ENCODE measurements around the gene EFNA5.
A peak's percentile ranks its signal among the peaks of the same experiment; 100 is the strongest.

EFNA5 gene
- 0 to 0.77 (median 0.09) reads per million in 3 donors for total RNA-seq

- H3K27ac ChIP-seq (ENCODE audit: insufficient read depth, low read length, poor library complexity, severe bottlenecking) = no peak within 1 kb of the TSS
- peaks cover 29% of the 10 kb centered on the region for H3K27me3 ChIP-seq (replicated peaks; ENCODE audit: control insufficient read depth, insufficient read depth, low read length, poor library complexity, severe bottlenecking)
- DNase-seq = no peak
- no peaks in the 10 kb centered on the region for H3K9me3 ChIP-seq (ENCODE audit: control insufficient read depth, low read length)
- H3K36me3 ChIP-seq (ENCODE audit: control insufficient read depth, insufficient read depth, low read length) = no peaks in the 10 kb centered on the region
- H3K4me1 ChIP-seq (ENCODE audit: control insufficient read depth, insufficient read depth, low read length, poor library complexity, severe bottlenecking) = peaks cover 36% of the 10 kb centered on the region
- H3K4me3 ChIP-seq (ENCODE audit: insufficient read depth, low read depth, low read length, poor library complexity, severe bottlenecking) = peak within 1 kb of the TSS; percentile 45
Observed at GRCh38 chr5:107670932-107671741, at the start of gene EFNA5. TSS of gene EFNA5 (minus strand) at chr5:107670937.

GRCh38 chr5:107719034-107719606 lies 48.4 kb upstream of the EFNA5 start:
- Histone ChIP-seq H3K4me3 (ENCODE audit: insufficient read depth, low read depth, low read length, poor library complexity, severe bottlenecking) (no peak overlapping the region), H3K9me3 (ENCODE audit: control insufficient read depth, low read length) (no peaks in the 10 kb centered on the region), H3K36me3 (ENCODE audit: control insufficient read depth, insufficient read depth, low read length) (no peaks in the 10 kb centered on the region), H3K4me1 (ENCODE audit: control insufficient read depth, insufficient read depth, low read length, poor library complexity, severe bottlenecking) (no peaks in the 10 kb centered on the region), H3K27ac (ENCODE audit: insufficient read depth, low read length, poor library complexity, severe bottlenecking) (no peak overlapping the region), H3K27me3 (replicated peaks; ENCODE audit: control insufficient read depth, insufficient read depth, low read length, poor library complexity, severe bottlenecking) (no peaks in the 10 kb centered on the region)
- DNase-seq = no peak

DNA sequence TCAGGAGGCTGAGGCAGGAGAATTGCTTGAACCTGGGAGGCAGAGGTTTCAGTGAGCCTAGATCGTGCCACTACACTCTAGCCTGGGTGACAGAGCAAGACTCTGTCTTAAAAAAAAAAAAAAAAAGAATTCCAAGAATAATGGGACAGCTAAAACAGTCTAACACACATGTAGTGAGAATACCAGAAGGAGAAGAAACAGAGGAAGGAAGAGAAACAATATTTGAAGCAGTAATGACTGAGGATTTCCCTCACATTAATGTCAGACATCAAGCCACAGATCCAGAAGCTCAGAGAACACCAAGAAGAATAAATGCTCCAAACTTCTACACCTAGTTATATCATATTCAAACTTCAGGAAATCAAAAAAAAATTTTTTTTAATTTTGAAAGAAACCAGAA lies 47.1 kb upstream of the EFNA5 start:
- no peaks in the 10 kb centered on the region for H3K4me1 ChIP-seq (ENCODE audit: control insufficient read depth, insufficient read depth, low read length, poor library complexity, severe bottlenecking)

GRCh38 chr5:107713228-107713627 lies 42.5 kb upstream of the EFNA5 start:
- Histone ChIP-seq H3K4me3 (ENCODE audit: insufficient read depth, low read depth, low read length, poor library complexity, severe bottlenecking) (no peak overlapping the region), H3K36me3 (ENCODE audit: control insufficient read depth, insufficient read depth, low read length) (no peaks in the 10 kb centered on the region), H3K4me1 (ENCODE audit: control insufficient read depth, insufficient read depth, low read length, poor library complexity, severe bottlenecking) (no peaks in the 10 kb centered on the region), H3K27me3 (replicated peaks; ENCODE audit: control insufficient read depth, insufficient read depth, low read length, poor library complexity, severe bottlenecking) (no peaks in the 10 kb centered on the region), H3K27ac (ENCODE audit: insufficient read depth, low read length, poor library complexity, severe bottlenecking) (no peak overlapping the region), H3K9me3 (ENCODE audit: control insufficient read depth, low read length) (no peaks in the 10 kb centered on the region)
- DNase-seq = no peak

More for the DNA sequence above, 47.1 kb upstream of the EFNA5 start:
- no peaks in the 10 kb centered on the region for H3K9me3 ChIP-seq (ENCODE audit: control insufficient read depth, low read length)
- no peaks in the 10 kb centered on the region for H3K36me3 ChIP-seq (ENCODE audit: control insufficient read depth, insufficient read depth, low read length)
- DNase-seq = no peak
- H3K4me3 ChIP-seq (ENCODE audit: insufficient read depth, low read depth, low read length, poor library complexity, severe bottlenecking) = no peak overlapping the region
- no peaks in the 10 kb centered on the region for H3K27me3 ChIP-seq (replicated peaks; ENCODE audit: control insufficient read depth, insufficient read depth, low read length, poor library complexity, severe bottlenecking)
- no peak overlapping the region for H3K27ac ChIP-seq (ENCODE audit: insufficient read depth, low read length, poor library complexity, severe bottlenecking)

DNA sequence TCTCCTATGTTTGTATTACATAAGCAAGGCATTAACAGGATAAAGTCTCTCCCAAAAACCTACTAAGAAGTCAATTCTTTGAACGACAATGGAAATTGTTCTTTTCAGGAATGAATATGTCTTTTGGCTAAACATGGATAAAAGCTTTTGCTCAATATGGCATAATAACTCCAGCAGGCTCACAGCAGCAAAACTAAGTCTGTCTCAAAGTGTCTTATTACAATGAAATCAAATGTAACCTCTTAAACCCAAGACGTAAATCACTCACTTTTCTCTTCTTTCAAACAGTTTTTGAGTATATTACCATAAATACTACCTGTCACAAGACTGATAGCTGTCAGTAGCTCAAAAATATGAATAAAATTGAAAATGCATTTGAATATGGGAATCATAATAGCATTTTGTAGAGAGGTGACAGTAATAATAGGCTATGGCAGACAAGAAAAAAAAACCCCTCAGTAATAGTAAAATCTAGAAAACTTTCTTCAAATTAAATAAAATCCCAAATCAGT lies 41.7 kb upstream of the EFNA5 start:
- Histone ChIP-seq H3K4me3 (ENCODE audit: insufficient read depth, low read depth, low read length, poor library complexity, severe bottlenecking) (no peak overlapping the region), H3K27me3 (replicated peaks; ENCODE audit: control insufficient read depth, insufficient read depth, low read length, poor library complexity, severe bottlenecking) (no peaks in the 10 kb centered on the region), H3K9me3 (ENCODE audit: control insufficient read depth, low read length) (no peaks in the 10 kb centered on the region), H3K27ac (ENCODE audit: insufficient read depth, low read length, poor library complexity, severe bottlenecking) (no peak overlapping the region), H3K36me3 (ENCODE audit: control insufficient read depth, insufficient read depth, low read length) (no peaks in the 10 kb centered on the region), H3K4me1 (ENCODE audit: control insufficient read depth, insufficient read depth, low read length, poor library complexity, severe bottlenecking) (no peaks in the 10 kb centered on the region)
- DNase-seq = no peak

DNA sequence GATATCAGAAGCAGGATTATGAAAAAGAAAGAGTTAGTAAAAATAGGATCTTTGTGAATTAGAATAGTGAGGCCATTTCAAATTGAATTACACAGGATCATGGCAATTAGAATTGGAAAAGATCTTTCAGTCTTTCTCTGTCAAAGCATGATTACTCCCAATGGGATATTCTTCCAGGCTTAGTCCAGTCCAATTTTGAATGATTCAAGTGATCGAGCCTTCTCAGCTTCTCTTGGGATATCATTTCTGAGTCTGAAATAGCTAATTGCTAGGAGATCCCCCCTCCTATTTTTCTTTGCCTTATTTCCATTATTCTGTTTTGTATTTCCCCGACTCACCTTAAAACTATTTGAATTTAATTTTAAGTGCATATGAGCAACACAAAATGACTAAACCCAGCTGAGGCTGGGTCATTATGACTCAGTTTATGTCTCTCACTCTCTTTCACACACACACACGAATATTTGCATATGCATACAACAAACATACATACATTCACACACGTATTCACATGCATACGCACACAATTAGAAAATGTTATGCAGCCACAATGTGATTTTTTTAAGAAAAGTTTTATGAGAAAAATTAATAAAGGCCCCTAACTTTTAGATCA lies 34.8 kb upstream of the EFNA5 start:
- Histone ChIP-seq H3K27ac (ENCODE audit: insufficient read depth, low read length, poor library complexity, severe bottlenecking) (no peak overlapping the region), H3K27me3 (replicated peaks; ENCODE audit: control insufficient read depth, insufficient read depth, low read length, poor library complexity, severe bottlenecking) (no peaks in the 10 kb centered on the region), H3K36me3 (ENCODE audit: control insufficient read depth, insufficient read depth, low read length) (no peaks in the 10 kb centered on the region), H3K9me3 (ENCODE audit: control insufficient read depth, low read length) (no peaks in the 10 kb centered on the region), H3K4me1 (ENCODE audit: control insufficient read depth, insufficient read depth, low read length, poor library complexity, severe bottlenecking) (no peaks in the 10 kb centered on the region), H3K4me3 (ENCODE audit: insufficient read depth, low read depth, low read length, poor library complexity, severe bottlenecking) (no peak overlapping the region)
- DNase-seq = no peak

- H3K4me3 ChIP-seq (ENCODE audit: insufficient read depth, low read depth, low read length, poor library complexity, severe bottlenecking) = no peak overlapping the region
- H3K36me3 ChIP-seq (ENCODE audit: control insufficient read depth, insufficient read depth, low read length) = no peaks in the 10 kb centered on the region
- no peak for DNase-seq
- H3K27me3 ChIP-seq (replicated peaks; ENCODE audit: control insufficient read depth, insufficient read depth, low read length, poor library complexity, severe bottlenecking) = no peaks in the 10 kb centered on the region
- H3K4me1 ChIP-seq (ENCODE audit: control insufficient read depth, insufficient read depth, low read length, poor library complexity, severe bottlenecking) = no peaks in the 10 kb centered on the region
- no peak overlapping the region for H3K27ac ChIP-seq (ENCODE audit: insufficient read depth, low read length, poor library complexity, severe bottlenecking)
- H3K9me3 ChIP-seq (ENCODE audit: control insufficient read depth, low read length) = no peaks in the 10 kb centered on the region
Observed at GRCh38 chr5:107704681-107705401, 34.1 kb upstream of the EFNA5 start.

DNA sequence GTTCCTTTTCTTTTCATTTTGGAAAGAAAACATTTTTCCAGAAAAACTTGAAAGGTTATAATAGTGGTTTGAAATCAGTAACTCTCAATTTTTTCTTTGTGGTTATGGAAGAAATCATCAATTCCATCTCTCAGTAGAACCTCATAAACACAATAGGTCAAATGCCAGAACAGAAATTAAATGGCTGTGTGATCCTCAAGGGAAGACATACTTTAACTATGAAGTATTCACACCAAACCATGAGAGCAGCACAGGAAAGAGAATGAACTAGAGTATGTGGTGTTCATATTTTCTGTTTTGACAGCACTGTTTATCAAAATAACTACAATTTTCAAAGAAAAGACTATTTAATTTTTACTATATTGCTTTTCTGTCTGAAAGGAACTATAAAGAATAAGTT lies 29.7 kb upstream of the EFNA5 start:
- Histone ChIP-seq H3K36me3 (ENCODE audit: control insufficient read depth, insufficient read depth, low read length) (no peaks in the 10 kb centered on the region), H3K4me3 (ENCODE audit: insufficient read depth, low read depth, low read length, poor library complexity, severe bottlenecking) (no peak overlapping the region), H3K4me1 (ENCODE audit: control insufficient read depth, insufficient read depth, low read length, poor library complexity, severe bottlenecking) (no peaks in the 10 kb centered on the region), H3K27me3 (replicated peaks; ENCODE audit: control insufficient read depth, insufficient read depth, low read length, poor library complexity, severe bottlenecking) (no peaks in the 10 kb centered on the region), H3K9me3 (ENCODE audit: control insufficient read depth, low read length) (no peaks in the 10 kb centered on the region), H3K27ac (ENCODE audit: insufficient read depth, low read length, poor library complexity, severe bottlenecking) (no peak overlapping the region)
- DNase-seq = no peak

DNA sequence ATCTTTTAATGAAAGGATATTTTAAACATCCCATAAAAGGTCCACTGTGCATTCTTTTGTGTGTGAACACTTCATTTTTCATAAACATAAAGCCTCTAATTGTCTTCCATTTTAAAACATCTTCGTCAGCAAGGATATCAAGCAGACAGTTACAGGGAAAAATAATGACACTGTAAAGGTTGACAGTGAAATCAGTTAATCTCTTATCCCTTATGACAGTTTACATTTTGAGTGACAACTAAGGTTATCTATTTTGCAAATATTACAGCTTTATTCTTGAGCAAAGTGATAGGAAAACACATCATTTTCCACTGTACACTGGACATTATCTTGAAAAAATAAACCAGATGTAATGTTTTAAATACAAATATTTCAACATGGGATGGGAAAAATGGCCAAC lies 28.7 kb upstream of the EFNA5 start:
- DNase-seq = no peak
- no peaks in the 10 kb centered on the region for H3K36me3 ChIP-seq (ENCODE audit: control insufficient read depth, insufficient read depth, low read length)
- H3K4me1 ChIP-seq (ENCODE audit: control insufficient read depth, insufficient read depth, low read length, poor library complexity, severe bottlenecking) = no peaks in the 10 kb centered on the region
- H3K4me3 ChIP-seq (ENCODE audit: insufficient read depth, low read depth, low read length, poor library complexity, severe bottlenecking) = no peak overlapping the region
- no peaks in the 10 kb centered on the region for H3K9me3 ChIP-seq (ENCODE audit: control insufficient read depth, low read length)
- H3K27ac ChIP-seq (ENCODE audit: insufficient read depth, low read length, poor library complexity, severe bottlenecking) = no peak overlapping the region
- H3K27me3 ChIP-seq (replicated peaks; ENCODE audit: control insufficient read depth, insufficient read depth, low read length, poor library complexity, severe bottlenecking) = no peaks in the 10 kb centered on the region

Data from effector memory CD4-positive, alpha-beta T cell (primary cell).